Measurements from ENCODE around the gene AK8.

AK8 gene

GRCh38 chr9:132877824-132878694 lies at the start of gene AK8:
Gene AK8, minus strand, starts transcription at chr9:132878284. Its CDS starts 29 bp downstream, at chr9:132878255.
- DNase-seq (ENCODE audit: insufficient read length, low spot score) (peak; percentile 86), FAIRE-seq (peak; percentile 84)

GRCh38 chr9:132927704-132928103 lies 49.6 kb upstream of the AK8 start:
- DNase-seq (ENCODE audit: insufficient read length, low spot score) = no peak
- FAIRE-seq = no peak

GRCh38 chr9:132923346-132923902 lies 45.3 kb upstream of the AK8 start:
- FAIRE-seq (no peak), DNase-seq (ENCODE audit: insufficient read length, low spot score) (no peak)

- DNase-seq (ENCODE audit: insufficient read length, low spot score) = no peak
- FAIRE-seq = no peak
These were observed 41.7 kb upstream of the AK8 start for GRCh38 chr9:132919614-132920268.

GRCh38 chr9:132914924-132915323 lies 36.8 kb upstream of the AK8 start:
- no peak for FAIRE-seq
- no peak for DNase-seq (ENCODE audit: insufficient read length, low spot score)

GRCh38 chr9:132912131-132912530 lies 34.0 kb upstream of the AK8 start:
- FAIRE-seq (no peak), DNase-seq (ENCODE audit: insufficient read length, low spot score) (no peak)

- FAIRE-seq (no peak), DNase-seq (ENCODE audit: insufficient read length, low spot score) (no peak)
These were observed 32.3 kb upstream of the AK8 start for GRCh38 chr9:132910376-132910775.

- DNase-seq (ENCODE audit: insufficient read length, low spot score) = no peak
- FAIRE-seq = no peak
These were observed 31.2 kb upstream of the AK8 start for GRCh38 chr9:132909311-132909710.

- FAIRE-seq (no peak), DNase-seq (ENCODE audit: insufficient read length, low spot score) (no peak)
These were observed 30.6 kb upstream of the AK8 start for GRCh38 chr9:132908635-132909034.

GRCh38 chr9:132905726-132906125 lies 27.6 kb upstream of the AK8 start:
- no peak for DNase-seq (ENCODE audit: insufficient read length, low spot score)
- FAIRE-seq = no peak

- FAIRE-seq (no peak), DNase-seq (ENCODE audit: insufficient read length, low spot score) (no peak)
These were observed 25.7 kb upstream of the AK8 start for GRCh38 chr9:132903574-132904492.

GRCh38 chr9:132901858-132902831 lies 24.1 kb upstream of the AK8 start:
- FAIRE-seq = no peak
- peak; percentile 81 for DNase-seq (ENCODE audit: insufficient read length, low spot score)

- no peak for DNase-seq (ENCODE audit: insufficient read length, low spot score)
- no peak for FAIRE-seq
These were observed 20.0 kb upstream of the AK8 start for GRCh38 chr9:132898051-132898450.

GRCh38 chr9:132896906-132897305 lies 18.8 kb upstream of the AK8 start:
- no peak for FAIRE-seq
- no peak for DNase-seq (ENCODE audit: insufficient read length, low spot score)

- DNase-seq (ENCODE audit: insufficient read length, low spot score) (no peak), FAIRE-seq (no peak)
These were observed 18.2 kb upstream of the AK8 start for GRCh38 chr9:132896264-132896663.

- DNase-seq (ENCODE audit: insufficient read length, low spot score) (no peak), FAIRE-seq (no peak)
These were observed 17.1 kb upstream of the AK8 start for GRCh38 chr9:132894862-132895835.

- DNase-seq (ENCODE audit: insufficient read length, low spot score) = no peak
- no peak for FAIRE-seq
These were observed 16.3 kb upstream of the AK8 start for GRCh38 chr9:132894346-132894745.

GRCh38 chr9:132892400-132892799 lies 14.3 kb upstream of the AK8 start:
- no peak for FAIRE-seq
- DNase-seq (ENCODE audit: insufficient read length, low spot score) = no peak

Measured in HTR-8/SVneo (cell line).